GM18861 (cell line): ENCODE data around the gene ROBO1.
"Not testable (repeated sequence)": the region's sequence is repeated elsewhere in the genome, so short reads cannot be mapped to it uniquely, and the experiment has no call there.

Experiments
- ATAC-seq: cut with Tn5 transposase; IDR thresholded peaks from one replicate; pipeline ENCODE4 v1.9.1; 2021; ENCODE audit not compliant: unreplicated experiment

ROBO1 gene

GRCh38 chr3:78724859-78725258 is 1042.9 kb downstream of the ROBO1 start:
- ATAC-seq = no peak

- not testable (repeated sequence) for ATAC-seq
These were observed 1043.4 kb downstream of the ROBO1 start for GRCh38 chr3:78724364-78724763.

DNA sequence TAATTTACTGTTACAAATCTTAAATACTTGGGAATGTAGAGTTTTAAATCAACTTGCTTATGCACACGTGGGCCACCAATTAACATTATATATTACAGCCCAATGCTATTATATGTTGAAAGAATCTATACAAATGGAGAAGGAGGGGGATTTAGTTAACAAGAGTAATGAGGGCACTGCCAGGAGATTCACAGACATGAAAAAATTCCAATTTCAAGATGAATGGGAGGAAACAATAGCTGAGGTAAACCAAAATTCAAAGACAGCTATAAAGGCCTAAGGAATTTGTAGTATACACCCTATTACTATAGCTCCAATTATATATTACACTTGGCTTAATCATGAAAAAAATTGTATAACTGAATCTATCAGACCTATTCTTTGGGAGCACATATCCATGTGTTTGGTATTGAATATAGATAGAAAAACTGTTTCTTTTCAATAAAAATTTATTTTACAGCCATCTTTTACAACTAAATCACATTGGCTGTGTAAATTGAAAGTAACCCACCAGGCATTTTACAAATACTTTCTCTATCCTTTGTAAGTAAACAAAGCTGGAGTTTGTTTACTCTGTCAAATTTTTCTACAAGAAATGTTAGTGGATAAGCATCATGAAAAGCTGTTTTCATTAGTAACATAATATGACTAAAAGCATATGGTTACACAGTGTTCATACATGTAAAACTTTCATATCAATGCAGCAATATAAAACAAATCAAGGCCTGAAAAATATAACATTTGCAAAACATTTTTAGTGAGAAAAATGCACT is 1045.8 kb downstream of the ROBO1 start:
- ATAC-seq = no peak

GRCh38 chr3:78718707-78719106 is 1049.1 kb downstream of the ROBO1 start:
- ATAC-seq = no peak

DNA sequence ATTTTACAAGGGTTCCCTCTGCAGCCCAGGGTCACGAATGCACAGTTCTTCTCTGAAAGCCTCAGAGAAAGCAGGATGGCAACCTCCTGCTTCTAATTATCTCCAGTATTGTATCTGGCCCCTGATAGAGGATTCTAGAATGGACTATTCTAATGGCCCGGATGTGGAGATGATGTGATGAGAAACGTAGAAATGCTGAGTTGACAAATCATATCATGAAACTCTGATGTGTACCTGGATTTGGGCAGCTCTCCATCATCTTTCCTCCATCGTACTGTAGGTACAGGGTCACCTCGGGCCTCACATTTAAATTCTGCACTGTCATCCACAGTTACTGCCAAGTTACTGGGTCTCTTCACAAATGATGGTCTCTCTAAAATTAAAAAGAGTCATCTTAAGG is 1050.8 kb downstream of the ROBO1 start:
- no peak for ATAC-seq

DNA sequence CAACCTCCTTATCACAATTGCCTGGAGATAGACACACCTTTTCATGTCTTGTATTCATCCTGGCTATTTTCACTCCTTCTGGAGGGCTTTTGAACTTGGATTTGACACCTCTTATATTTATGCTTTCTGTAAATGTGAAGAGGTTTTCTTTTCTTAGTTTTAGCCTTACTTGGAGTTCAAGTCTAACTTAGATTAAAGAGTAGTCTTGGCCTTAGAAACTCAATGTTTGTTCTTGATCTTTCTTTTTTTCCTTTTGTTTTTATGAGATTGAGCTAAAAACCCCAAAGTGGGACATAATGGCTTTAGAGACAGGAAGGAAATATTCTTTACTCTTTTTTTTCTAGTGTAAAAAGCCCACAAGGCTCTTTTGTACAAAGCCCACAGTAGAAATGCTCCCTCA is 1054.9 kb downstream of the ROBO1 start:
- ATAC-seq = no peak

DNA sequence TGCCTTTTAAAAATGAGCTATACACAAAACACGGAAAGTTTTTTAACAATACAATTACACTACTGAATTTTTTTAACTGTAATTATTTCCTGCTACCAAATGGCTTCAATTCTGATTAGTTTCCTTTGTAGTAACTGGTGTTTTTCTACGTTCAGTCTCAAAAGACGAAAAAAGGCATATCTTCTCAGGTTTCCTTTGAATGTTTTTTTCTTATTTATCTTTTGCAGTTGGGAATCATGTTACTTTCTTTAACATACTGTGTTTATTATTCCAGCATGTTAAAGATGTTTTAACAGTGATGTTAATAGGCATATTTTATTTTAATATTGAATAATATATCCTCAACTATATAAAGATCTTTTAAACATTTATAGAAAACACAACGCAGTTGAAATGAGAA is 1055.5 kb downstream of the ROBO1 start:
- no peak for ATAC-seq

GRCh38 chr3:78708565-78709073 is 1059.2 kb downstream of the ROBO1 start:
- no peak for ATAC-seq

- no peak for ATAC-seq
These were observed 1060.2 kb downstream of the ROBO1 start for GRCh38 chr3:78707609-78708008.

GRCh38 chr3:78706906-78707523 is 1060.8 kb downstream of the ROBO1 start:
- ATAC-seq = no peak

DNA sequence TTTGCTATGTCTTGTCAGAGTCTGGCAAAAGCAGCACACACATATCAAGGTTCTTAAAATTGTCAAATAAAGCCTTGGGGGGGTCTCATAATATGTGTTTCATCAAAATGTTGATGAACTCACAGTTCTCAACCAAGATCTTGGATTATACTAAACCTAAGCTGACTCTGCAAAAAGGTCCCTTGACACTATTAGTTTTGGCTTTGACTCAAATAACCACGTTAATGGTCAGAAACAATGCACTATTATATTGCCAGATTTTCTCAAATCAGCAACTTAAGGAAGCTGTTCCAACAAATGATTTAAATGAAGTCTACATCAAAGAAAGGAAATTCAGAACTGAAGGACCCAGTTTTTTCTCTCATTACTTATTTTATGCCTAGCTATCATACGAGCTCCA is 1063.9 kb downstream of the ROBO1 start:
- ATAC-seq = no peak

GRCh38 chr3:78701537-78701936 is 1066.3 kb downstream of the ROBO1 start:
- ATAC-seq = no peak

DNA sequence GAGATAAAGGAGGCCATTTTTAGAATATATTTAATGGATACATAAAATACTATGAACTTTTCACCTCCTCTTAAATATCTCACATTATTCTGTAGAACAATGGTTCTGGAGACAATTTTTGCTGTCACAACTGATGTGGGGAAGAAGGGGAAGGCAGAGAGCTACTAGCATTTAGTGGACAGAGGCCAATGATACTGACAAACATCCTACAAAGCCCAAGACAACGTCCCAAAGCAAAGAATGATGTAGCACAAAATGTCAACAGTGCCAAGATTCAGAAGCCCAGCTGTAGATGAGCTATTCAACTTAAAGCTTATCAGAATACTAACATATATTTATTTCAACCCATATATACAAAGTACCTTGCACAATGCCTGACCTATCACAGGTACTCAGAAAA is 1069.4 kb downstream of the ROBO1 start:
- no peak for ATAC-seq

GRCh38 chr3:78697426-78697825 is 1070.4 kb downstream of the ROBO1 start:
- no peak for ATAC-seq

DNA sequence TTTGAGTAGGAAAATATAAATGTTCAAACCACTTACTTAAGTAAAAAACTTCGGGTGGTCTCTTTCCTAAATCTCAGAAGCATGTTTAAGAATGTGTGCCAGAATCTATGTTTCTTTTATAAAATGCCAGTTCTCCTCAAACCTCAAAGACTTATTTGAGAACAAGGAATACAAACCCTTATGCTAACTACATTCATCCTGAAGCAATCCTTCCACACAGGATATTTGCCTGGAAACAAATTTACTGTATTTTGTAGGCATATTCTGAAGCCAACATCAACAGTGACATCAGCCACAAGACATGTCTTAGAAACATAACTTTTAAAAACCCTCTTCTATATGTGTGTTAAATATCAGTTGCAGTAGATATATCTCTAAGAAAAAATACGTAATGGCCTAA is 1077.0 kb downstream of the ROBO1 start:
- no peak for ATAC-seq

DNA sequence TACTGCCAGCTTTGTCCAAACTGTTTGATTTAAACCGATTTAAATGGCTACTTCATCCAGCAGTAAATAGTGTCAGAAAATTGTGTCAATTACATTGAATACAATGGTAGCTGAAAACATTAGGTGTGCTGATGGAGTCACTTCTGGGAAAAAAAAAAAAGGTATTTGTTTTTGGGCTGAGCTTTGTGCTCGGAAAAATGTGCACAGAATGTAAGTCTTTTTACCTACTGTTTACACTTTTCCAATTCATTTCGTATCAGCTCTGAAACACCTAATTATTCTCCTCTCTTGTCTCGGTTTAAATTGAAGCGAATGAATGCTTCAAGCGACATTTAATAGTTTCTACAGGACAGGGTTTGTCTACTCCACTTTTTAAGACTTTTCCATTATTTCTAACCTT is 1078.4 kb downstream of the ROBO1 start:
- ATAC-seq = no peak

- ATAC-seq = no peak
These were observed 1080.3 kb downstream of the ROBO1 start for GRCh38 chr3:78687520-78687919.

- no peak for ATAC-seq
These were observed 1084.5 kb downstream of the ROBO1 start for GRCh38 chr3:78683284-78683683.

DNA sequence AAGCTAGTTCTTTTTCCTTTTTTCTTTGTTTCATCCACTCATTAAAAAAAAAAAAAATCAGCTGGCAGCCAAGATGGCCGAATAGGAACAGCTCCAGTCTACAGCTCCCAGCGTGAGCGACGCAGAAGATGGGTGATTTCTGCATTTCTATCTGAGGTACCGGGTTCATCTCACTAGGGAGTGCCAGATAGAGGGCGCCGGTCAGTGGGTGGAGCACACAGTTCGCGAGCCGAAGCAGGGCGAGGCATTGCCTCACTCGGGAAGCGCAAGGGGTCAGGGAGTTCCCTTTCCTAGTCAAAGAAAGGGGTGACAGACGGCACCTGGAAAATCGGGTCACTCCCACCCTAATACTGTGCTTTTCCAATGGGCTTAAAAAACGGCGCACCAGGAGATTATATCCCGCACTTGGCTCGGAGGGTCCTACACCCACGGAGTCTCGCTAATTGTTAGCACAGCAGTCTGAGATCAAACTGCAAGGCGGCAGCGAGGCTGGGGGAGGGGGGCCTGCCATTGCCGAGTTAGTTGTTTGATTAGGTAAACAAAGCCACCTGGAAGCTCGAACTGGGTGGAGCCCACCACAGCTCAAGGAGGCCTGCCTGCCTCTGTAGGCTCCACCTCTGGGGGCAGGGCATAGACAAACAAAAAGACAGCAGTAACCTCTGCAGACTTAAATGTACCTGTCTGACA is 1092.5 kb downstream of the ROBO1 start:
- ATAC-seq = not testable (repeated sequence)

GRCh38 chr3:78670746-78671145 is 1097.1 kb downstream of the ROBO1 start:
- no peak for ATAC-seq

DNA sequence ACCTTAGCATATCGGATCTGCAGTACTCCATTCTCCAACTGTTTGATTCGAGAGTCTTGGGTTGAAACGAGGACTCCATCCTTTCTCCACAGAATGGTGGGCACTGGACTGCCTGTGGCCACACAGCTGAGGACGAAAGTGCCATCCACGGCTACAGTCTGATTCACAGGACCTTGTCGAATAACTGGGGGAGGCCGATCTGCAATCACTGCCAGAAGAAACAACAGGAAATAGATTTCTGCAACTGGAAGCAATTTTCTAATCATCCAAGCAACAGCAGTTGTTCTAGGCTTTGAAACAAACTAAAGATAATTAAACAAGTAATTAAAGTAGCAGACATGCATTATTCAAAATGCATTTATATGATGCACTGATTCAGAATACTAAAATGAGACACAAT is 1097.7 kb downstream of the ROBO1 start:
- no peak for ATAC-seq

GRCh38 chr3:78668302-78668701 is 1099.5 kb downstream of the ROBO1 start:
- no peak for ATAC-seq
